Omental fat pad (tissue), 4 donors: ENCODE measurements around the gene CLECL1. TPM values are rescaled to one million over a fixed set of nuclear protein-coding genes. Genes with fewer than 3 reads are reported as not detected.
"Not testable (repeated sequence)": the region's sequence is repeated elsewhere in the genome, so short reads cannot be mapped to it uniquely, and the experiment has no call there.

ENCODE experiments used
- ATAC-seq: fragments of 150-250 bp; one replicate; pipeline ENCODE4 v1.9.1; 2016; ENCODE audit warnings: mild to moderate bottlenecking, moderate library complexity; ENCODE audit not compliant: low FRiP score
- DNase-seq: peaks from one replicate; pipeline ENCODE4 v3.0.0-alpha.2; 2019; ENCODE audit warnings: low spot score
- CTCF ChIP-seq, 3 donors: fragments of 450-650 bp; IDR thresholded peaks; one replicate each; pipeline ENCODE4 v1.5.1; 2016 to 2017; ENCODE audit warnings: antibody characterized with exemption in 3 of 3, mild to moderate bottlenecking in 3 of 3, moderate library complexity in 2 of 3
- total RNA-seq, 4 donors: library from RNA; depleted of rRNA; stranded (reverse); fragments of >200 nt; gene quantifications; one replicate each; pipeline ENCODE4 v1.1.0, GENCODE V29; 2016

CLECL1 gene
- total RNA-seq, 4 donors from 2014 or later: 0.84 to 2.2 TPM; not detected in 2

- DNase-seq (no peak), ATAC-seq (no peak)
- TF ChIP-seq CTCF (IDR thresholded peaks at IDR 0.05): no peak
These were observed 9.8 kb upstream of the CLECL1 start for GRCh38 chr12:9742661-9743060.

- TF ChIP-seq CTCF (IDR thresholded peaks at IDR 0.05): no peak
- no peak for ATAC-seq
- DNase-seq: no peak
These were observed 8.8 kb upstream of the CLECL1 start for GRCh38 chr12:9741726-9742125.

- ATAC-seq (no peak), DNase-seq (no peak)
- no peak for TF ChIP-seq CTCF (IDR thresholded peaks at IDR 0.05)
These were observed 7.3 kb upstream of the CLECL1 start for GRCh38 chr12:9740106-9740750.

- not testable (repeated sequence) for ATAC-seq, DNase-seq
These were observed 6.7 kb upstream of the CLECL1 start for GRCh38 chr12:9739404-9740105.

- not testable (repeated sequence) for ATAC-seq, DNase-seq
These were observed 6.0 kb upstream of the CLECL1 start for GRCh38 chr12:9738905-9739304.

- ATAC-seq (no peak), DNase-seq (no peak)
- TF ChIP-seq CTCF (IDR thresholded peaks at IDR 0.05): no peak
These were observed 4.2 kb upstream of the CLECL1 start for GRCh38 chr12:9736936-9737705.

GRCh38 chr12:9735601-9736000, 2.7 kb upstream of the CLECL1 start:
- no peak for ATAC-seq
- DNase-seq: no peak

More at GRCh38 chr12:9735601-9736000, 2.7 kb upstream of the CLECL1 start:
- no peak for TF ChIP-seq CTCF (IDR thresholded peaks at IDR 0.05)
